Subcutaneous abdominal adipose tissue (tissue), 5 donors: ENCODE data around the gene RGP1.

Experiments
- H3K27ac ChIP-seq: one replicate; pipeline ENCODE4 v1.7.0; 2013; ENCODE audit warnings: low read depth, mild to moderate bottlenecking, inconsistent platforms, low read length, moderate library complexity
- H3K27me3 ChIP-seq, 5 donors: one replicate each; pipeline ENCODE4 v1.7.0; 2013; ENCODE audit warnings: low read length in 5 of 5, inconsistent platforms in 1 of 5; ENCODE audit not compliant: control insufficient read depth in 5 of 5, insufficient read depth in 4 of 5
- H3K36me3 ChIP-seq, 5 donors: one replicate each; pipeline ENCODE4 v1.7.0; 2013; ENCODE audit warnings: low read length in 5 of 5; ENCODE audit not compliant: control insufficient read depth in 5 of 5, insufficient read depth in 5 of 5
- H3K4me1 ChIP-seq, 5 donors: one replicate each; pipeline ENCODE4 v1.7.0; 2013; ENCODE audit warnings: low read length in 5 of 5, mild to moderate bottlenecking in 3 of 5, moderate library complexity in 1 of 5; ENCODE audit not compliant: control insufficient read depth in 5 of 5, insufficient read depth in 5 of 5
- H3K4me3 ChIP-seq, 5 donors: one replicate each; pipeline ENCODE4 v1.7.0; 2013; ENCODE audit warnings: low read length in 5 of 5, low read depth in 1 of 5
- H3K9ac ChIP-seq, 5 donors: one replicate each; pipeline ENCODE4 v1.7.0; 2013; ENCODE audit warnings: low read length in 5 of 5, mild to moderate bottlenecking in 4 of 5, moderate library complexity in 3 of 5
- H3K9me3 ChIP-seq, 5 donors: one replicate each; pipeline ENCODE4 v1.7.0; 2013; ENCODE audit warnings: low read length in 5 of 5; ENCODE audit not compliant: control insufficient read depth in 5 of 5
- donor health status: healthy.
- donor health status: healthy.
- donor health status: healthy.
- donor health status: healthy.
- donor health status: healthy.

RGP1 gene

DNA sequence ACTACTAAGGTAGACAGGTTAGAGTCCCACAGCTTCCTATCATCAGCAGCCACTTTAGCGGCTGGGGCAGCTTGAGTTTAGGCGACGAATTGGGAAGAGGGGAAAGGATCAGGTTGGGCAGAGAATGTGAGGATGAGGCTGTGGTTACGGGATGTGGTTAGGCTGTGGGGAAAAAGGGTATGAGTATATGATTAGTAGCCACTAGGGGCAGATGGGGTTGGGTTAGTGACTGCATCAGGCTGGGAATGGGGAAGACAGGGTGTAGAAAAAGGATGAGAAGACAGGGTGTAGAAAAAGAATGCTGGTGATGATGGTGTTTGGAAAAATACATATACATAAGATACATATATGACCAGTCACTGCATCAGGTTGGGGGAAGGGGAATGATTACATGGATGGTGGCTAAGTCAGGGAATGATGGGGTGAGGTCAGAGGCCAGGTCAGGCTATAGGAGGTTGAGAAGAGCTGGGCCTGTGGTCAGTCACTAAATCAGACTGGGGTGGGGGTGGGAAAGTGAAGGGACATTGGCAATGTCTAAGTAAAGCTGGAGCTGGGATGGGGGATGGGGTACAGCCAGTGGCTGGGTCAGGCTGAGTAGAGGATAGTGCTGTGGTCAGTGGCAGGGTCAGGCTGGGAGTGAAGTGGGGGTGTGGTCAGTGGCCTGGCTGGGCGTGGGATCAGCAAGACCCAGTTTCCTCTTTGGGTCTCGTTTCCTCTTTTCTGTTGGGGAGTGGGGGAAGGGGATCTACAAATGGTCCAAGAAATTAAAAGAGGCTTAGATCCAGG is 19.2 kb upstream of the RGP1 start:
- Histone ChIP-seq H3K27me3 (no peaks in the 10 kb centered on the region), H3K36me3 (peaks cover 4 to 19% (median 12%) of the 10 kb centered on the region in 5 donors), H3K4me1 (peaks cover 38 to 79% (median 78%) of the 10 kb centered on the region in 5 donors), H3K9ac (peak overlapping the region in 4 of 5 donors; percentile 41 to 98 (median 92)), H3K27ac (peak overlapping the region; percentile 96), H3K9me3 (no peaks in the 10 kb centered on the region), H3K4me3 (peak overlapping the region; percentile 72 to 92 (median 88))

DNA sequence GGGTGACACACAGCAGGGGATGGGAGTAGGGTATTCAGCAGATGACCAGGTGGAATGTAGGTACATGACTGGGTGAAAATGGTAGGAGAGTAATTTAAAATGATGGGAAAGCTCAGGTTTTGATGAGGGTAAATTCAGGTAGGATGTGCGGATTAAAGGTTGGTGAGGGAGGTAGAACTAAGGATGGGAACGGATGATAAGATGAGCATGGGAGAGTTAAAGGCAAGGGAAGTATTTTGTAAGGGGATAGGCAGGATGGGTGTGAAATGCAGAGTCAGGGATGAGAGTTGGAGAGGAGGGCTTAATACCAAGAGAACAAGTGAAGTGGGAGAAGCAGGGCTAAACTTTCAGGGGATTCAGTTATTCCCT is 18.6 kb upstream of the RGP1 start:
- H3K9ac ChIP-seq = peak overlapping the region; percentile 90 to 98 (median 93)
- H3K27ac ChIP-seq = peak overlapping the region; percentile 96
- no peaks in the 10 kb centered on the region for H3K27me3 ChIP-seq
- H3K36me3 ChIP-seq = peaks cover 6 to 19% (median 12%) of the 10 kb centered on the region in 5 donors
- no peaks in the 10 kb centered on the region for H3K9me3 ChIP-seq
- peak overlapping the region; percentile 72 to 92 (median 88) for H3K4me3 ChIP-seq
- peaks cover 38 to 77% (median 75%) of the 10 kb centered on the region in 5 donors for H3K4me1 ChIP-seq

GRCh38 chr9:35731415-35732184 is 17.5 kb upstream of the RGP1 start:
- H3K27me3 ChIP-seq = no peaks in the 10 kb centered on the region
- peak overlapping the region; percentile 90 to 98 (median 96) for H3K9ac ChIP-seq
- peak overlapping the region; percentile 96 for H3K27ac ChIP-seq
- H3K9me3 ChIP-seq = no peaks in the 10 kb centered on the region
- H3K36me3 ChIP-seq = peaks cover 8 to 23% (median 19%) of the 10 kb centered on the region in 5 donors
- peak overlapping the region; percentile 72 to 92 (median 88) for H3K4me3 ChIP-seq
- H3K4me1 ChIP-seq = peaks cover 38 to 69% (median 66%) of the 10 kb centered on the region in 5 donors

DNA sequence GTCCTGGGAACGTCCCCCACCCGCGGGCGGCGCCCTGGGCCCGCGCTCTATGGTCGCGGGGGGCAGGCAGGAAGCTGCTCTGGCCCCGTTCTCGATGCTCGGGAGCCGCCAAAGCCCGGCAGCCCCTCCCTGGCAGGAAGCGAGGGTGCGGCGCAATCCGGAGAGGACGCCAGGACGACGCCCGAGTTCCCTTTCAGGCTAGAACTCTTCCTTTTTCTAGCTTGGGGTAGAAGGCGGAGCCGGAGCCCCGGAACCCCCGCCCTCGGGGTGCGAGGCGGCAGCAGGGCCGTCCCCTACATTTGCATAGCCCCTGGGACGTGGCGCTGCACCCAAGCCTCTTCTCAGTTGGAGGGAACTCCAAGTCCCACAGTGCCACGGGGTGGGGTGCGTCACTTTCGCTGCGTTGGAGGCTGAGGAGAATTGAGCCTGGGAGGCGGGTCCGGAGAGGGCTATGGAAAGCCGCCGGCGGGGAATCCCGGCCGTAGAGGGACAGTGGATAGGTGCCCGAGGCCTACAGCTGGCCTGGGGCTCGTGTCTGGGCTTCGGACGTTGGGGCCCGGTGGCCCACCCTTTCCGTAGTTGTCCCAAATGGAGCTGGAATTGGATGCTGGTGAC is 16.8 kb upstream of the RGP1 start, which contains the start of the genes CREB3 and TLN1:
Gene CREB3 (plus strand): TSS at position 482 of the 615 bp plus-strand sequence. CDS start 107 bp downstream, at position 589.
Gene TLN1 (minus strand): TSS at position 11 of the 615 bp plus-strand sequence. CDS start 6,501 bp downstream, outside the sequence.
- H3K4me1 ChIP-seq = peaks cover 37 to 62% (median 59%) of the 10 kb centered on the region in 5 donors
- peaks cover 8 to 30% (median 26%) of the 10 kb centered on the region in 5 donors for H3K36me3 ChIP-seq
- peak within 1 kb of the TSS; percentile 96 for H3K27ac ChIP-seq
- no peaks in the 10 kb centered on the region for H3K9me3 ChIP-seq
- H3K27me3 ChIP-seq = no peaks in the 10 kb centered on the region
- H3K4me3 ChIP-seq = peak within 1 kb of the TSS; percentile 81 to 92 (median 90)
- peak within 1 kb of the TSS; percentile 90 to 99 (median 97) for H3K9ac ChIP-seq

DNA sequence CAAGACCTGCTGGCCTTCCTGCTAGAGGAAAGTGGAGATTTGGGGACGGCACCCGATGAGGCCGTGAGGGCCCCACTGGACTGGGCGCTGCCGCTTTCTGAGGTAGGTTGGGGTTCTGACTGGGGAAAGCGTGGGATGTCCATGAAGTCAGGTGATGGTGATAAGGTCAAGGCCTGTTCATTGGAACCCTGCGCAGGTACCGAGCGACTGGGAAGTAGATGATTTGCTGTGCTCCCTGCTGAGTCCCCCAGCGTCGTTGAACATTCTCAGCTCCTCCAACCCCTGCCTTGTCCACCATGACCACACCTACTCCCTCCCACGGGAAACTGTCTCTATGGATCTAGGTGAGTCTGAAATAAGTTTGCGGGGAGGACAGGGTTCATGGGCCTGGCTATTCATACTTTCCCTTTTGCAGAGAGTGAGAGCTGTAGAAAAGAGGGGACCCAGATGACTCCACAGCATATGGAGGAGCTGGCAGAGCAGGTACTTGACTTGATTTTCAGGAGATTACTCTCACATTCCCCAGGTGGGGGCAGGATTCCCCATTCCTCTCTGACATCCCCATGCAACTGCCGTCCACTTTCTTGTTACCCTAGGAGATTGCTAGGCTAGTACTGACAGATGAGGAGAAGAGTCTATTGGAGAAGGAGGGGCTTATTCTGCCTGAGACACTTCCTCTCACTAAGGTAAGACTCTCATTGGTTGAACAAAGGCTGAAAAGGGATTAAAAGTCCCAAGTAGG is 16.1 kb upstream of the RGP1 start:
- H3K4me1 ChIP-seq = peaks cover 30 to 56% (median 52%) of the 10 kb centered on the region in 5 donors
- no peaks in the 10 kb centered on the region for H3K9me3 ChIP-seq
- H3K36me3 ChIP-seq = peaks cover 8 to 37% (median 30%) of the 10 kb centered on the region in 5 donors
- H3K27me3 ChIP-seq = no peaks in the 10 kb centered on the region
- peak overlapping the region; percentile 96 for H3K27ac ChIP-seq
- peak overlapping the region; percentile 90 to 99 (median 97) for H3K9ac ChIP-seq
- H3K4me3 ChIP-seq = peak overlapping the region; percentile 81 to 92 (median 90)

DNA sequence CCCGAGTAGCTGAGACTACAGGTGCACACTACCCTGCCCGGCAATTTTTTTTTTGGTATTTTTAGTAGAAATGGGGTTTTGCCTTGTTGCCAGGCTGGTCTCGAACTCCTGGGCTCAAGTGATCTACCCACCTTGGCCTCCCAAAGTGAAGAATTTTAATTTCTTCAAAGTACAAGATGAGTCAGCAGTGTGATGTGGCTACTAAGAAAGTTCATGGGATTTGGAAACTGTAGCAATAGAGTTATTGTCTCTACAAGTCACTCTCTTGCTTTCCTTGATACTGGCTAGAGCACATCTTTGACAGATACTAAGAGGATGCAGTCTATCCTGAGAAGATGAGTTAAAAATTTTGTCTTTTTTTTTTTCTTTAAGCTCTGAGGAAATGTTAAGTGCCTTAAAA is 15.0 kb upstream of the RGP1 start:
- H3K4me1 ChIP-seq = peaks cover 21 to 44% (median 41%) of the 10 kb centered on the region in 5 donors
- peak overlapping the region in 2 of 5 donors; percentile 12 to 32 for H3K9ac ChIP-seq
- H3K4me3 ChIP-seq = no peak overlapping the region
- H3K9me3 ChIP-seq = no peaks in the 10 kb centered on the region
- no peaks in the 10 kb centered on the region for H3K27me3 ChIP-seq
- peak overlapping the region; percentile 96 for H3K27ac ChIP-seq
- peaks cover 8 to 48% (median 41%) of the 10 kb centered on the region in 5 donors for H3K36me3 ChIP-seq

GRCh38 chr9:35736201-35736633 is 12.9 kb upstream of the RGP1 start:
- no peak overlapping the region for H3K27ac ChIP-seq
- no peaks in the 10 kb centered on the region for H3K27me3 ChIP-seq
- no peaks in the 10 kb centered on the region for H3K9me3 ChIP-seq
- H3K4me3 ChIP-seq = no peak overlapping the region
- H3K36me3 ChIP-seq = peaks cover 8 to 69% (median 62%) of the 10 kb centered on the region in 5 donors
- no peak overlapping the region for H3K9ac ChIP-seq
- peaks cover 6 to 23% (median 19%) of the 10 kb centered on the region in 5 donors for H3K4me1 ChIP-seq

GRCh38 chr9:35737143-35737542 is 11.9 kb upstream of the RGP1 start:
- H3K9me3 ChIP-seq = no peaks in the 10 kb centered on the region
- no peak overlapping the region for H3K9ac ChIP-seq
- H3K4me1 ChIP-seq = peaks cover 6 to 18% (median 16%) of the 10 kb centered on the region in 5 donors
- H3K4me3 ChIP-seq = no peak overlapping the region
- peaks cover 12 to 78% (median 70%) of the 10 kb centered on the region in 5 donors for H3K36me3 ChIP-seq
- no peak overlapping the region for H3K27ac ChIP-seq
- no peaks in the 10 kb centered on the region for H3K27me3 ChIP-seq

GRCh38 chr9:35738186-35738585 is 10.9 kb upstream of the RGP1 start:
- no peaks in the 10 kb centered on the region for H3K9me3 ChIP-seq
- peaks cover 2 to 11% (median 8%) of the 10 kb centered on the region in 5 donors for H3K4me1 ChIP-seq
- H3K27ac ChIP-seq = no peak overlapping the region
- H3K9ac ChIP-seq = no peak overlapping the region
- peaks cover 18 to 87% (median 81%) of the 10 kb centered on the region in 5 donors for H3K36me3 ChIP-seq
- no peaks in the 10 kb centered on the region for H3K27me3 ChIP-seq
- H3K4me3 ChIP-seq = no peak overlapping the region
